Mesothelial cell of epicardium (in vitro differentiated cells): Measurements from ENCODE around the gene CHD1L. TPM values are rescaled to one million over a fixed set of nuclear protein-coding genes. Genes with fewer than 3 reads are reported as not detected.
"Not testable (repeated sequence)": the region's sequence is repeated elsewhere in the genome, so short reads cannot be mapped to it uniquely, and the experiment has no call there.

ENCODE experiments used
- DNase-seq, 2 experiments: peaks; one replicate each; pipeline ENCODE4 v3.0.0; 2021; ENCODE audit warnings: low spot score in 2 of 2; ENCODE audit not compliant: unreplicated experiment in 2 of 2
- H3K27ac Mint-ChIP-seq: 2 replicates; pipeline ENCODE4 v1.8.0; 2021; ENCODE audit warnings: mixed read lengths
- H3K27me3 Mint-ChIP-seq: 2 replicates; pipeline ENCODE4 v1.8.0; 2021; ENCODE audit warnings: low read depth, mixed read lengths
- H3K36me3 Mint-ChIP-seq: 2 replicates; pipeline ENCODE4 v1.8.0; 2021; ENCODE audit warnings: mixed read lengths
- H3K4me1 Mint-ChIP-seq: 2 replicates; pipeline ENCODE4 v1.8.0; 2021; ENCODE audit warnings: mixed read lengths
- H3K4me3 Mint-ChIP-seq: 2 replicates; pipeline ENCODE4 v1.8.0; 2021; ENCODE audit warnings: mild to moderate bottlenecking, moderate library complexity, mixed read lengths
- H3K9me3 Mint-ChIP-seq: 2 replicates; pipeline ENCODE4 v1.8.0; 2021; ENCODE audit warnings: mixed read lengths
- total RNA-seq: library from RNA; stranded (reverse); gene quantifications from 3 replicates; pipeline ENCODE4 v1.2.1, GENCODE V29; 2021
- TF ChIP-seq, protein P1 (sequence below): fragments of 200-600 bp; sonication (generic); IDR thresholded peaks from one replicate; pipeline ENCODE4 v1.5.0; 2021; ENCODE audit warnings: antibody characterized with exemption; ENCODE audit not compliant: unreplicated experiment

CHD1L gene
- total RNA-seq, 1 donor from 2014 or later: 67.5 TPM

DNA sequence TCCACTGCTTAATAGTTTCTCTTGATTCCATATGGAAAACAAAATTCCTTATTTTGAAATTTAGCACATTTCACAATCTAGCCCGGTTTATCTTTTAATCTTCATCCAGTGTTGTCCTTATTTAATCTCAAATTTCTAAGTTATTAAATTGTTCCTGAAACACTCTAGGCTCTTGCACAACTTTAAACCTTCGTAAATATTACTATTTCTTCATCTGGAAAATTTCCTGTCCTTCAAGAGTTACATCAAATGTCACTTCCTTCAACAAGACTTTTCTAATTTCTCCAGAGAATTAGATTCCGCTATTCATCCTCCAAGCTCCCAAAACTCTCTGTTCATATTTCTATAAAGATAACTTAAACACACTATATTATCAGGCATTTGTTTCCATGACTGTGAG, 23.9 kb upstream of the CHD1L start:
- peaks cover 13% of the 10 kb centered on the region for H3K4me1 Mint-ChIP-seq
- H3K4me3 Mint-ChIP-seq: no peak overlapping the region
- no peaks in the 10 kb centered on the region for H3K36me3 Mint-ChIP-seq
- DNase-seq: no peak
- H3K27ac Mint-ChIP-seq: no peak overlapping the region
- TF ChIP-seq, protein P1, sequence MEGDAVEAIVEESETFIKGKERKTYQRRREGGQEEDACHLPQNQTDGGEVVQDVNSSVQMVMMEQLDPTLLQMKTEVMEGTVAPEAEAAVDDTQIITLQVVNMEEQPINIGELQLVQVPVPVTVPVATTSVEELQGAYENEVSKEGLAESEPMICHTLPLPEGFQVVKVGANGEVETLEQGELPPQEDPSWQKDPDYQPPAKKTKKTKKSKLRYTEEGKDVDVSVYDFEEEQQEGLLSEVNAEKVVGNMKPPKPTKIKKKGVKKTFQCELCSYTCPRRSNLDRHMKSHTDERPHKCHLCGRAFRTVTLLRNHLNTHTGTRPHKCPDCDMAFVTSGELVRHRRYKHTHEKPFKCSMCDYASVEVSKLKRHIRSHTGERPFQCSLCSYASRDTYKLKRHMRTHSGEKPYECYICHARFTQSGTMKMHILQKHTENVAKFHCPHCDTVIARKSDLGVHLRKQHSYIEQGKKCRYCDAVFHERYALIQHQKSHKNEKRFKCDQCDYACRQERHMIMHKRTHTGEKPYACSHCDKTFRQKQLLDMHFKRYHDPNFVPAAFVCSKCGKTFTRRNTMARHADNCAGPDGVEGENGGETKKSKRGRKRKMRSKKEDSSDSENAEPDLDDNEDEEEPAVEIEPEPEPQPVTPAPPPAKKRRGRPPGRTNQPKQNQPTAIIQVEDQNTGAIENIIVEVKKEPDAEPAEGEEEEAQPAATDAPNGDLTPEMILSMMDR: no peak
- no peaks in the 10 kb centered on the region for H3K27me3 Mint-ChIP-seq
- H3K9me3 Mint-ChIP-seq: no peaks in the 10 kb centered on the region

- H3K4me1 Mint-ChIP-seq: peaks cover 14% of the 10 kb centered on the region
- H3K9me3 Mint-ChIP-seq: no peaks in the 10 kb centered on the region
- H3K36me3 Mint-ChIP-seq: no peaks in the 10 kb centered on the region
- DNase-seq: no peak
- no peak overlapping the region for H3K27ac Mint-ChIP-seq
- peak overlapping the region; percentile 22 for H3K4me3 Mint-ChIP-seq
- H3K27me3 Mint-ChIP-seq: peaks cover 3% of the 10 kb centered on the region
- TF ChIP-seq, protein P1: no peak
Measured at GRCh38 chr1:147223740-147224615, 18.5 kb upstream of the CHD1L start.

DNA sequence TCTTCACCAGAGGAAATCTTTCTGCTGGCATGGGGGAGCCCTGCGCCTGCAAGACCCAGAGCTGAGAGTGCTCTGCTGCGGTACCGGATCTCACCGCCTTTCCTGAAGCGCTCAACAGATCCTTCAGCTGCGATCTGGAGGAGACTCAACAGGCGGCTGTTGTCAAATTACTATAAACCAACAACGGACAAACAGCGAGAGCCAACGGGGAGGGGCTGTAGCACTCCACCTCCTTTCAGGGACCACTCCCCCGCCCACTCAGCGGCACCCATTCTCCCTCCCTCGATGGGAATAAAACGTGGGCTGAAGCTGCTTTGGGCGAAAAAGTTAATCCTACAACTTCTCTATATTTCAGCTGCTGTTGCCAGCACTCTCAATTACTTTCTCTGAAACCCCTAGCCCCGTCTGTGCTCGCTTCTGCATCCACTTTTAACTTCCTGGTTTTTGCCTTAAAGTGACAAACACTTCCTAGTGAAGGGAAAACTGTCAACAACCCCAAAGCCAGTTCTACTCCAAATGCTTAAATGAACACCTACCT, 17.2 kb upstream of the CHD1L start, which contains the start of gene FMO5:
Gene FMO5, minus strand, starts transcription at position 147 of the 538 bp plus-strand sequence. CDS start 310 bp downstream, outside the sequence.
- H3K27ac Mint-ChIP-seq: peak within 1 kb of the TSS; percentile 66
- no peaks in the 10 kb centered on the region for H3K36me3 Mint-ChIP-seq
- TF ChIP-seq, protein P1: no peak
- DNase-seq: peak in 1 of 2 experiments; percentile 47
- peaks cover 14% of the 10 kb centered on the region for H3K4me1 Mint-ChIP-seq
- H3K9me3 Mint-ChIP-seq: no peaks in the 10 kb centered on the region
- peaks cover 3% of the 10 kb centered on the region for H3K27me3 Mint-ChIP-seq
- H3K4me3 Mint-ChIP-seq: peak within 1 kb of the TSS; percentile 82

DNA sequence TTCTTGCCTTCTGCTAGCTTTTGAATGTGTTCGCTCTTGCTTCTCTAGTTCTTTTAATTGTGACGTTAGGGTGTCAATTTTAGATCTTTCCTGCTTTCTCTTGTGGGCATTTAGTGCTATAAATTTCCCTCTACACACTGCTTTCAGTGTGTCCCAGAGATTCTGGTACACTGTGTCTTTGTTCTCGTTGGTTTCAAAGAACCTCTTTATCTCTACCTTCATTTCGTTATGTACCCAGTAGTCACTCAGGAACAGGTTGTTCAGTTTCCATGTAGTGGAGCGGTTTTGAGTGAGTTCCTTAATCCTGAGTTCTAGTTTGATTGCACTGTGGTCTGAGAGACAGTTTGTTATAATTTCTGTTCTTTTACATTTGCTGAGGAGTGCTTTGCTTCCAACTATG, 11.5 kb upstream of the CHD1L start:
- not testable (repeated sequence) for H3K4me3 Mint-ChIP-seq, H3K27ac Mint-ChIP-seq, H3K36me3 Mint-ChIP-seq, H3K4me1 Mint-ChIP-seq, H3K27me3 Mint-ChIP-seq, DNase-seq
- H3K9me3 Mint-ChIP-seq: peaks cover 19% of the 10 kb centered on the region

GRCh38 chr1:147233903-147234302, 8.6 kb upstream of the CHD1L start:
- DNase-seq, H3K27me3 Mint-ChIP-seq, H3K27ac Mint-ChIP-seq, H3K4me3 Mint-ChIP-seq, H3K36me3 Mint-ChIP-seq, H3K4me1 Mint-ChIP-seq: not testable (repeated sequence)
- H3K9me3 Mint-ChIP-seq: peaks cover 19% of the 10 kb centered on the region

DNA sequence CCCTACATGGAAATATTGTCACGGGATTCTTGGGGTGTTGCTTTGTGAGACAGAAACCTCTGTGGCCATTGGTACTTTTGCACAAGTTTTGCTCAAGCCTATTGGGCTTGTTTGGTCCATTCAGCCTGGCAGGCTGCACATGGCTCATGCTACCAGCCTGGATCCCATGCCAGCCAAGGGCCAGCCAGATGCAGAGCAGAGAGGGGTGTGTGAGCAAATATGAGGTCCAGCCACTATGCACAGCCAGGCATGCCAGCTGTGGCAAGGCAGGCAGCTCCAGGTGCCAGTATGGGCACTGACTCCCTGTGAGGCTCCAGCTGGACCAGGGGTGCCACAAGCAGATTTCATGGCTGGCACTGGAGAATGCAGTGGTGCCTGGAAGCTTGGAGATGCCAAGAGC, 6.7 kb upstream of the CHD1L start:
- H3K9me3 Mint-ChIP-seq: peaks cover 18% of the 10 kb centered on the region
- no peak overlapping the region for H3K4me3 Mint-ChIP-seq
- TF ChIP-seq, protein P1: no peak
- H3K27me3 Mint-ChIP-seq: peaks cover 2% of the 10 kb centered on the region
- no peak for DNase-seq
- no peak overlapping the region for H3K27ac Mint-ChIP-seq
- H3K36me3 Mint-ChIP-seq: peaks cover 4% of the 10 kb centered on the region
- peaks cover 6% of the 10 kb centered on the region for H3K4me1 Mint-ChIP-seq
